Naive thymus-derived CD8-positive, alpha-beta T cell (primary cell): ENCODE data around the gene KCTD16. TPM values are rescaled to one million over a fixed set of nuclear protein-coding genes. Genes with fewer than 3 reads are reported as not detected.

Experiments
- ATAC-seq, 2 donors: fragments of 150-1000 bp; cut with Tn5 transposase in 1 of 2; sonication (Bioruptor Pico), chemical (Tn5 transposase) in 1 of 2; 1 replicate in 1 of 2; 2 replicates in 1 of 2; pipeline ENCODE4 v1.10.0; 2021; ENCODE audit warnings: mild to moderate bottlenecking in 2 of 2, moderate library complexity in 2 of 2
- POLR2A ChIA-PET: fragments of 350-600 bp; sonication (Branson Sonifier 250); formaldehyde crosslinking; loops from one replicate; lab custom pipeline; 2021; ENCODE audit warnings: antibody characterized with exemption; lab: Charles Lee
- DNase-seq, 10 donors: peaks; one replicate each; pipeline versions ENCODE4 v3.0.0 to v3.0.0-alpha.2; 2020 to 2022
- H3K27ac Mint-ChIP-seq, 10 donors: one replicate each; pipeline ENCODE4 v1.8.0; 2020 to 2022; ENCODE audit warnings: mild to moderate bottlenecking in 10 of 10, mixed read lengths in 10 of 10, moderate library complexity in 4 of 10, inconsistent platforms in 1 of 10
- H3K27me3 Mint-ChIP-seq, 5 donors: one replicate each; pipeline ENCODE4 v1.8.0; 2021 to 2022; ENCODE audit warnings: mixed read lengths in 5 of 5
- H3K36me3 Mint-ChIP-seq, 3 donors: one replicate each; pipeline ENCODE4 v1.8.0; 2020 to 2022; ENCODE audit warnings: mixed read lengths in 3 of 3, mild to moderate bottlenecking in 2 of 3, inconsistent platforms in 1 of 3
- H3K4me1 Mint-ChIP-seq, 4 donors: one replicate each; pipeline ENCODE4 v1.8.0; 2021 to 2022; ENCODE audit warnings: mixed read lengths in 4 of 4
- H3K4me3 Mint-ChIP-seq, 10 donors: one replicate each; pipeline ENCODE4 v1.8.0; 2020 to 2022; ENCODE audit warnings: mild to moderate bottlenecking in 10 of 10, mixed read lengths in 10 of 10, moderate library complexity in 6 of 10, inconsistent platforms in 1 of 10
- H3K9me3 Mint-ChIP-seq, 9 donors: one replicate each; pipeline ENCODE4 v1.8.0; 2020 to 2022; ENCODE audit warnings: mixed read lengths in 9 of 9, mild to moderate bottlenecking in 3 of 9, inconsistent platforms in 1 of 9, moderate library complexity in 1 of 9
- polyA plus RNA-seq, 3 donors: library from polyadenylated mRNA; unstranded; fragments of 300-500 nt; fragmentation: Illumina TruSeq; gene quantifications; one replicate each; pipeline ENCODE4 v1.2.3, GENCODE V29; 2021
- total RNA-seq, 8 experiments: library from RNA in 2 of 8; stranded (reverse) in 2 of 8; gene quantifications; one replicate each; pipeline ENCODE4 v1.2.3 and lab custom pipeline; 2021 to 2026

KCTD16 gene
- total and polyA plus RNA-seq, 5 experiments from 2014 or later = 0.13 to 0.27 TPM; not detected in 3

DNA sequence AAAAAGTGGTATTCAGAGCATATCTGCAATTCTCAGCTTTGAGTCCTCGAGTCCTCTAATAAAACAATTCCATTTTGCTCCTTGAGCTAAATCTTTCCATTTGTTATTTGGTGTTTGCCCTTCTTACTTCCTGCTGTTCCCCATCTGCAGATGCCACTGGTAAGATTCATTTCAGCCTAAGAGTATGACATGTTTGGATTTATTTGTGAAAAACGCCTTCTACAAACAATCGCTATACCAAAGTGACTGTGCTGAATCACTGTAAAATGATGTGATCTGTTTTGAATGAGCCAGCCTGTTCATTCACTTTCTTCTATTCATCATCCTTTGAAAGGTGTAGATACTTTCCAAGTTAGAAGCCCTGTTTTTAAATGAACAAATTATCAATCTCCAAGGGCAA lies 27.7 kb downstream of the KCTD16 start:
- POLR2A ChIA-PET = no interaction called here
- DNase-seq (no peak), ATAC-seq (no peak)
- H3K9me3 Mint-ChIP-seq = no peaks in the 10 kb centered on the region
- no peaks in the 10 kb centered on the region for H3K36me3 Mint-ChIP-seq
- H3K4me3 Mint-ChIP-seq = no peak overlapping the region
- peaks cover 15 to 28% (median 17%) of the 10 kb centered on the region in 5 donors for H3K27me3 Mint-ChIP-seq
- H3K27ac Mint-ChIP-seq = peak overlapping the region in 1 of 10 donors; percentile 41
- H3K4me1 Mint-ChIP-seq = no peaks in the 10 kb centered on the region

DNA sequence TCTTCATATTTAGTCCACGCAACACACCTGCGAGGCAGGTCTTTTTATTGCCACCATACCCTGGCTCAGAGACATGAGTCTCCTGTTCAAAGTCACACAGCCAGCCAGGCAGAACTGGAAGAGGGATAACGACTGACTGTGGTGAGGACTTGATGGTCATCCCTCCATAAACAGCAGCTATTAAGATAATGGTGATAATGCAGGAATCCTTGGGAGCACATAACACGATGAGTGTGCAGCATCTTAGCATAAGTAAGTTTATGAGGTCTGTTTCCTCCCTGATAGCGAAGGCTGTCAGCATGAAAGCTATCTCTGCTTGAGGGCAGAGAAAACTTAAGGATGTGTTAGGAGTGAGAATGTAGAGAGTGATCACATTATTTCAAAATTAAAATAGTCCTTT lies 30.9 kb downstream of the KCTD16 start:
- POLR2A ChIA-PET = interaction anchor here (1.0 kb wide), 1 partner anchor 13 kb away, joined by 3 read pairs; no protein-coding TSS in a partner anchor
- no peaks in the 10 kb centered on the region for H3K36me3 Mint-ChIP-seq
- DNase-seq = no peak
- ATAC-seq = no peak
- no peak overlapping the region for H3K4me3 Mint-ChIP-seq
- H3K27me3 Mint-ChIP-seq = peaks cover 33 to 60% (median 40%) of the 10 kb centered on the region in 5 donors
- H3K27ac Mint-ChIP-seq = no peak overlapping the region
- H3K9me3 Mint-ChIP-seq = no peaks in the 10 kb centered on the region
- H3K4me1 Mint-ChIP-seq = peaks cover 0 to 12% (median 2%) of the 10 kb centered on the region in 4 donors

DNA sequence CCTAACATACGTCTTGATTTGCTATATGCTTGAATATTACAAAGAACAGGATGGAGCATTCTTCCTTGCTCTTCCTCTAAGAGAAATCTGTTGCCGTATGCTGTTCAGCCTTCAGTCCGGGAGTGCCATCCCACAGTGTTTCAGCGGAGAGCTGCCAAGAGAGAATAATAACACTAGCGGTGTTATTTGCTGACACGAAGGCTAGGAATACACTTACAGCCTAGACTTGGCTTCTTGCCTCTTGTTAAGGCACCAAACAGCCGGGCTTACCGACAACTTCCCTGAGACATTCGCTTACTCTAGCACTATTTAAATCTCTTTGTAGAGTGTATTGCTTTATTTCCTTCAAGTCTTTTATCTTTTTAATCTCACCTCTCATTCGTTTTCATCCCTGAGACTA lies 31.4 kb downstream of the KCTD16 start:
- DNase-seq (no peak), ATAC-seq (no peak)
- Mint-ChIP-seq H3K4me1 (peaks cover 0 to 12% (median 2%) of the 10 kb centered on the region in 4 donors), H3K27me3 (peaks cover 33 to 65% (median 45%) of the 10 kb centered on the region in 5 donors), H3K9me3 (no peaks in the 10 kb centered on the region), H3K27ac (no peak overlapping the region), H3K36me3 (no peaks in the 10 kb centered on the region), H3K4me3 (no peak overlapping the region)
- POLR2A ChIA-PET = no interaction called here

DNA sequence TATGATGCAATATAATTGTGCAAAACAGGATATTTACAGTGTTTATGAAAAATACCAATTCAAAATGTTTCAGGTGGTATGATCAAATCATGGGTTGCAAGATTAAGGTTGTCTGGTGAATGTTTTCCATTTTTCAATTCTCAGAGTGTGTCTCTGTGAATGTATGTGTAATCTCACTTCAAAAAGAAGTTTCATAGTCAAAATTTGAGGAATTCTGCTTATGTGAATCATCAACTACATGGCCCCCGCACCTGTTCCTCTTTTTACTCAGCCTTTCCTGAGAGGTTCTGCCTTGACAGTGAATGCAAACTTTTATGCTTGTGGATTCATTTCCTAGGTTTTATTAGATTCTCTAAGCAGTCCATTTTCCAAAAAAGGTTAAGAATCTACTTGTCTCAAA lies 32.1 kb downstream of the KCTD16 start:
- H3K9me3 Mint-ChIP-seq = no peaks in the 10 kb centered on the region
- H3K27me3 Mint-ChIP-seq = peaks cover 39 to 71% (median 52%) of the 10 kb centered on the region in 5 donors
- H3K36me3 Mint-ChIP-seq = no peaks in the 10 kb centered on the region
- no peak overlapping the region for H3K27ac Mint-ChIP-seq
- POLR2A ChIA-PET = no interaction called here
- no peak for ATAC-seq
- no peak for DNase-seq
- peaks cover 0 to 12% (median 2%) of the 10 kb centered on the region in 4 donors for H3K4me1 Mint-ChIP-seq
- H3K4me3 Mint-ChIP-seq = no peak overlapping the region

DNA sequence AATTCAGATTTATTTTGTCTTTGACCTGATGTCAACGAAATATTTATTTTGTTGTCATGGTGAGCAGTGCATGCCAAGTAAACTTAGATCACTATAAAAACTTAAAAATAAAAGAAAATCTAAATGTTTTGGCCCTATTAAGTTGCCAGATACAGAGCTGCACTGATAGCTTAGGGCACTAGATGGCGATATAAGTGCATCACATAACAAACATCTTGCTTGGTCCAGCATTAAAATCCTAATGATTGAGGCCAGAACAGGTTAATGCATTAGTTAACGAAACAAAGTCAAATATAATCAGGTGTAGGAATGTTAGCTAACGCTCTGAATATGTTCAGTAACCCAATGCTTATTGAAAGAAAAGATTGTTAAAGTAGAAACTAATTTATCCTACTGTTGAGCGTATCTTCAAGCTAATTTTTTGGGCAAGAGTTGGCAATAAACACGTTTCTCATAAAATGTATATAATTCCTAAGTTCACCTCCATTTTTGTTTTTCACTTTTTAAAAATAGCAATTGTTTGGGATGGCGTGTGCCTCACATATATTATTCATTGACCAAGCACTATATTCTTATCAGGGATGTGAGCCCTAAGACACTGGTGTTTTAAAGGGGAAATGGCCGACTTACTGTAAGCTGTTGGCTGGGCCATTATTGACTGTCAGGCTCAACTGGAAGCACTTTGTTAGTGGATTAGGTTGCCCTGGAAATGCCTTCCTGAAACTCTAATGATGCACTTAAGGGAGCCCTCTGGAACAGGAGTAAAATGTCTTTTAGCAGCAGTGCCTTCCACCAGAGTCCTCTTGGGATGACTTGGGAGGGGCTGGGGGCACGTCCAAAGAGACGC lies 33.3 kb downstream of the KCTD16 start:
- Mint-ChIP-seq H3K27me3 (peaks cover 41 to 77% (median 52%) of the 10 kb centered on the region in 5 donors), H3K27ac (no peak overlapping the region), H3K4me1 (peaks cover 0 to 12% (median 2%) of the 10 kb centered on the region in 4 donors), H3K4me3 (no peak overlapping the region), H3K36me3 (no peaks in the 10 kb centered on the region), H3K9me3 (no peaks in the 10 kb centered on the region)
- POLR2A ChIA-PET = interaction anchor here (1.0 kb wide), 1 partner anchor 800 kb away, joined by 3 read pairs; no protein-coding TSS in a partner anchor
- ATAC-seq (peak; percentile 56 to 69), DNase-seq (peak in 7 of 10 donors; percentile 8 to 51 (median 33))

DNA sequence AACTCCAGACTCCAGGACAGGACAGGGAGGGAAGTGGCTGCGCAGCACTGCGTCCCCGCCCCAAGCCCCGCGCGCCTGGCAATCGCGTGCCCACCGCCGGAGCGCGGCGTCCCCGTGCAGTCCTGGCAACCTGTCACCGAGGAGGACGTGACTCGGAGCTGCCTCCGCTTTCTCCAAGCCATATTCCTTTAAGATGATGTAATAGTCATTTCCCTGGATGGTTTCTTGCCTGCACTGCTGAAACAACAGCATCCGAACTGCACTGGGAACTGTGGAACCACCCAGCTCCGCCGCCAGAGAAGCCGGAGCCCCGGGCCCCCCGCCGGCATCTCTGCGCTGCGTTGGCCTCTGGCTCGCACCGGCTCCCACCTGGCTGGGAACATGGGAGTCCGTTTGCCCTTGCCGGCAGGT lies 34.5 kb downstream of the KCTD16 start:
- DNase-seq (no peak), ATAC-seq (no peak)
- Mint-ChIP-seq H3K4me3 (peak overlapping the region in 1 of 10 donors; percentile 27), H3K27ac (peak overlapping the region in 1 of 10 donors; percentile 42), H3K27me3 (peaks cover 37 to 76% (median 50%) of the 10 kb centered on the region in 5 donors), H3K4me1 (peaks cover 0 to 12% (median 2%) of the 10 kb centered on the region in 4 donors), H3K36me3 (no peaks in the 10 kb centered on the region), H3K9me3 (no peaks in the 10 kb centered on the region)
- POLR2A ChIA-PET = interaction anchor here (1.0 kb wide), 1 partner anchor 801 kb away, joined by 3 read pairs; no protein-coding TSS in a partner anchor

DNA sequence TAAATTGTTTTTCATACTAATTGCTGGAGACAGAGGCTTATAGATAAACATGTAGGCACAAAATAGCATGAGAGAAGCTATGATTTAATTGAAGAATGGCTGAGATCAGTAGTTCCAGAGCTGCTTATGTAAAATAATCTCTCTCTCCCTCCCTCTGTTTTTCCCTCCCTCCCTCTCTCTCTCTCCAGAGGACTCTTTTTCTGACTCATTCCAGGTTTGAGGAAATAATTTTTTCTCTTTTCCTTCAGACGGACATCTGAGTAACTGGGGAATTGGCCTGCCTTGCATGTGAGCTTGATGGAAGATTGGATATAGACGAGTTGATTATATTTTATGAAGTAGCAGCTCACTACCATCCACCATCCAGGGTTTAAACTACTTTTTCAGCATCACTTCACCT lies 35.5 kb downstream of the KCTD16 start:
- no peak overlapping the region for H3K27ac Mint-ChIP-seq
- H3K27me3 Mint-ChIP-seq = peaks cover 32 to 73% (median 52%) of the 10 kb centered on the region in 5 donors
- DNase-seq (no peak), ATAC-seq (no peak)
- no peak overlapping the region for H3K4me3 Mint-ChIP-seq
- POLR2A ChIA-PET = no interaction called here
- H3K4me1 Mint-ChIP-seq = peaks cover 0 to 12% (median 2%) of the 10 kb centered on the region in 4 donors
- H3K36me3 Mint-ChIP-seq = no peaks in the 10 kb centered on the region
- H3K9me3 Mint-ChIP-seq = no peaks in the 10 kb centered on the region

DNA sequence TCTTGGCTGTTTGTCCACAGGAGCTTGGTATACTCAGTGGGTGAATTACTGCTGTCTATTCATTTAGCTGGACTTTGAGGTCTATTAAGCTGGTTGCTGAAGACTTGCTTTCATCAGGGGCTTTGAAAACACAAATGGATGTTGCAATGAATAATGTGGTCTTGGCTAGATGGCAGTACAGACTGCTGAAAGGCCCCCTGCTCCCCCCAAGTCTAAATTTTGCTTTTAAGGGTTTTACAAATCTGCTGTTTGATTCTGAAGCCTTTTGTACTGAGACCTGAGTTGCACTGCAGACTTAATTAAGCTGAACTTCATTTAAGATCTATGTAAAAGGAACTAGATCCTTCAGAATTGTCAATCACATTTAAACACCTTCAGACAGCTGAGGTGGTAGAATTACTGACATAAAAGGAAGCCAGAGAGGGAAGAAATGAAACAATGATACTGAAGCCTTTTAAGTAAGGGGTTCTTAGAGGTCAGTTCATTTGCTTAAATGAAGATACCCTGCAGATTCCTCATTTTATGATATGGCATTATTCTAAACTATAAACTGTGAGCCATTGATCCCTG lies 37.3 kb downstream of the KCTD16 start:
- DNase-seq = no peak
- peaks cover 0 to 12% (median 2%) of the 10 kb centered on the region in 4 donors for H3K4me1 Mint-ChIP-seq
- H3K27me3 Mint-ChIP-seq = peaks cover 27 to 60% (median 44%) of the 10 kb centered on the region in 5 donors
- no peak overlapping the region for H3K27ac Mint-ChIP-seq
- H3K36me3 Mint-ChIP-seq = no peaks in the 10 kb centered on the region
- H3K4me3 Mint-ChIP-seq = no peak overlapping the region
- H3K9me3 Mint-ChIP-seq = no peaks in the 10 kb centered on the region
- ATAC-seq = no peak
- POLR2A ChIA-PET = no interaction called here

DNA sequence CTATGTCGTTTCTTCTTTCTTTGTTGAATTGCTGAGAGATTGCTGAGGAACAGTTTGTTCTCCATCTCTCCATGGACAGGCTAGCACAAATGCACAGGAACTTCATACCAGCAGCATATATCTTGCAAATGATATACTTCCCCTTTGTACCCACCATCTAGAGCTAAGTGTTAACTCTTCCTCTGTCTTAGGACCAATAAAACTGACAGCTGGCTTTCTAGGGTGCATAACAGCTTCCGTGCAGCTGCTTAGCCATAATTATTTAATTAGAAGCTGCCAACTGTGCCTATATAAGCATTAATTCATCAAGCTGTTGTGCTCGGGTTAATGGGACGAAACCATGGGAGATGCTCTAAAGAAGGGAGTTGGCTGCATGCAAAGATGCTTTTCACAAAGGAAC lies 38.7 kb downstream of the KCTD16 start:
- no peak overlapping the region for H3K27ac Mint-ChIP-seq
- H3K9me3 Mint-ChIP-seq = no peaks in the 10 kb centered on the region
- POLR2A ChIA-PET = no interaction called here
- H3K4me1 Mint-ChIP-seq = peaks cover 0 to 12% (median 2%) of the 10 kb centered on the region in 4 donors
- H3K36me3 Mint-ChIP-seq = no peaks in the 10 kb centered on the region
- no peak for ATAC-seq
- DNase-seq = no peak
- H3K4me3 Mint-ChIP-seq = no peak overlapping the region
- peaks cover 27 to 62% (median 47%) of the 10 kb centered on the region in 5 donors for H3K27me3 Mint-ChIP-seq

DNA sequence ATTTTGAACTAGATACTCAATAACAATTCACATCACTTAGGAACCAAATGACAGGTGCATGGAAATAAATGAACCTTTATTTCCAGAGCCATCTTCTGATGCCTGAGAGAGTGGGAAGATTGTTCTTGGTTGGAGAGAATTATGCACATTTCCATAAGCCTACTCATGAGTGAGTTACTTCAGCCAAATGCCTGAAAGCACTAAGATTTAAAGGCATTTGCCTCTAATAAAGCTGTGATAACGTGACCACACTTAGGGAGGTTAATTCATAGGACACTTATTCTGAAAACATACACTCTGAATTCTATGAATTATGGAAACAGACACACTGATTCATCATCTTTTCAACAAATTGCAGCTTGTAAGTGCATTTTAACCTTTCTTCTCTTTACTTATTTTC lies 40.0 kb downstream of the KCTD16 start:
- Mint-ChIP-seq H3K27me3 (peaks cover 23 to 56% (median 41%) of the 10 kb centered on the region in 5 donors), H3K4me3 (no peak overlapping the region), H3K4me1 (peaks cover 0 to 2% (median 0%) of the 10 kb centered on the region in 4 donors), H3K36me3 (no peaks in the 10 kb centered on the region), H3K9me3 (no peaks in the 10 kb centered on the region), H3K27ac (no peak overlapping the region)
- POLR2A ChIA-PET = no interaction called here
- no peak for ATAC-seq
- DNase-seq = no peak

DNA sequence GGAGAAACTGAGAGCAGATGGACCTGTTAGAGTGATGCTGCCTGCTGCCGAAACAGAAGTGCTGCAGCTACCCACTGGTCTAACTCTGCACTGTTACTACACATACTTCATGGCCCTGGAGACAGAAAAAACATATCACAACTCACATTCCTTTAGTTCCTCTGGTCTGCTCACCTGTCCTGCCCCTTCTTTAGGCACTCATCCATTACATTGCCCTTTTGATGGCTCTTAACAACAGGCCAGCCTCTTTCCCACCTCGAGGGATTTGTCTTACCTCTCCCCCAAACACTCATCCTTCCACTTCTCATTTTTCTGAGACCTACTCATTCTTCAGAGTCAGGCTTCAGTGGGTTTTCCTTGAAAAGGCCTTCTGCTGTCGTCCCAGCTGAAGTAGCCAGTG lies 49.2 kb downstream of the KCTD16 start:
- no peak for DNase-seq
- Mint-ChIP-seq H3K4me3 (no peak overlapping the region), H3K4me1 (no peaks in the 10 kb centered on the region), H3K9me3 (peaks cover 0 to 10% (median 0%) of the 10 kb centered on the region in 9 donors), H3K36me3 (no peaks in the 10 kb centered on the region), H3K27ac (peak overlapping the region in 1 of 10 donors; percentile 22), H3K27me3 (peaks cover 2 to 27% (median 8%) of the 10 kb centered on the region in 5 donors)
- POLR2A ChIA-PET = no interaction called here
- no peak for ATAC-seq

DNA sequence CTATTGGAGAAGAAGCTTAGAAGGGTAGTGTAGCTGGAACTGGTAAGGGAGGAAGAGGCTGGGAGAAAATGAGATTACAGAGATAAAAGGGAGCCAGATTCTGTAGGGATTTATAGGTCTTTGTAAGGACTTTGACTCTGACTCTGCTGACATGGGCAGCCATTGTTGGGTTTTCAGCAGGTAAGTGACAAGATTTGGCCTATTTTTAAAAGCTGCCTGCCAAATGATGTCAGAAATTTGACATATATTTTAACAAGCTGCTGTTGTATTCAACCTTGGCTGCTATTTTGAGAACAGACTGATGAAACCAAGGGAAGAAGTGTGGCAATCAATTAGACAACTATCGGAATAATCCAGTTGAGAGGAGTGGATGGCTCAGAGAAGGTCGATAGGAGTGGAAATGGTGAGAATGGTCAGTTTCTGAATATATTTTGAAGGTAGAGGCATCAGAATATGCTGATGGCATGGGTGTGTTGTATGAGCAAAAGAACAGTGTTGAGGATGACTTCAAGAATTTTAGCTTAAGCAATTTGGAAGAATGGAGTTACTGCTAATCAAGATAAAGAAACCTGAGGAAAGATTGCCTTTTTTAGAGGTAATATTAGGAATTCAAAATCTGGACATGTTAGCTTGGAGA lies 56.8 kb downstream of the KCTD16 start:
- peaks cover 0 to 11% (median 9%) of the 10 kb centered on the region in 5 donors for H3K27me3 Mint-ChIP-seq

More for the DNA sequence above, 56.8 kb downstream of the KCTD16 start:
- Mint-ChIP-seq H3K9me3 (no peaks in the 10 kb centered on the region), H3K36me3 (no peaks in the 10 kb centered on the region), H3K27ac (no peak overlapping the region), H3K4me1 (no peaks in the 10 kb centered on the region), H3K4me3 (no peak overlapping the region)
- DNase-seq (no peak), ATAC-seq (no peak)
- POLR2A ChIA-PET = no interaction called here
